ENCODE results near the gene KNTC1.

Gene KNTC1

GRCh38 chr12:122520676-122521075, 6.4 kb upstream of the KNTC1 start:
- Histone ChIP-seq H3K9ac (ENCODE audit: low read length) (no peak overlapping the region), H3K36me3 (ENCODE audit: control insufficient read depth, insufficient read depth, low read length) (peaks cover 10% of the 10 kb centered on the region), H3K27me3 (ENCODE audit: insufficient read depth, low read length, poor library complexity) (no peaks in the 10 kb centered on the region), H4K8ac (ENCODE audit: low read depth, low read length) (no peak overlapping the region), H3K4ac (ENCODE audit: low read depth, low read length) (no peak overlapping the region), H3K56ac (ENCODE audit: low read length) (no peak overlapping the region), H3K23ac (ENCODE audit: low read length) (no peak overlapping the region), H4K5ac (ENCODE audit: low read length) (no peak overlapping the region), H3K79me1 (ENCODE audit: low read length) (peaks cover 5% of the 10 kb centered on the region), H3K4me2 (ENCODE audit: low read length) (no peak overlapping the region), H2AK5ac (ENCODE audit: low read length) (no peak overlapping the region), H2BK120ac (ENCODE audit: low read depth, low read length) (no peak overlapping the region), H2BK5ac (ENCODE audit: low read length) (no peak overlapping the region), H3K18ac (ENCODE audit: low read length) (no peak overlapping the region), H3K4me3 (ENCODE audit: low read length) (no peak overlapping the region), H3K4me1 (ENCODE audit: control insufficient read depth, low read depth, low read length) (no peaks in the 10 kb centered on the region), H3K79me2 (ENCODE audit: control insufficient read depth, insufficient read depth, low read length) (peaks cover 57% of the 10 kb centered on the region), H2BK15ac (replicated peaks; ENCODE audit: low read depth) (no peak overlapping the region), H3K27ac (ENCODE audit: low read depth, low read length) (no peak overlapping the region)
- WGBS (ENCODE audit: extremely low coverage, insufficient coverage, low lambda C conversion rate): no CpG with 5 or more reads among the region's 4 CpGs
- DNase-seq: no peak

GRCh38 chr12:122523280-122523679, 3.8 kb upstream of the KNTC1 start:
- H2BK120ac ChIP-seq (ENCODE audit: low read depth, low read length): no peak overlapping the region
- H3K4me1 ChIP-seq (ENCODE audit: control insufficient read depth, low read depth, low read length): no peaks in the 10 kb centered on the region
- H3K4me3 ChIP-seq (ENCODE audit: low read length): no peak overlapping the region
- peak; percentile 39 for DNase-seq
- H3K9ac ChIP-seq (ENCODE audit: low read length): peak overlapping the region; percentile 58
- H3K23ac ChIP-seq (ENCODE audit: low read length): no peak overlapping the region
- H2BK5ac ChIP-seq (ENCODE audit: low read length): no peak overlapping the region
- peak overlapping the region; percentile 22 for H3K4me2 ChIP-seq (ENCODE audit: low read length)
- peak overlapping the region; percentile 69 for H3K56ac ChIP-seq (ENCODE audit: low read length)
- no peaks in the 10 kb centered on the region for H3K27me3 ChIP-seq (ENCODE audit: insufficient read depth, low read length, poor library complexity)
- H3K79me1 ChIP-seq (ENCODE audit: low read length): peaks cover 2% of the 10 kb centered on the region
- WGBS (ENCODE audit: extremely low coverage, insufficient coverage, low lambda C conversion rate): no CpG with 5 or more reads among the region's 8 CpGs
- H3K27ac ChIP-seq (ENCODE audit: low read depth, low read length): no peak overlapping the region
- no peak overlapping the region for H3K4ac ChIP-seq (ENCODE audit: low read depth, low read length)
- H3K36me3 ChIP-seq (ENCODE audit: control insufficient read depth, insufficient read depth, low read length): peaks cover 2% of the 10 kb centered on the region
- H4K5ac ChIP-seq (ENCODE audit: low read length): no peak overlapping the region
- H2AK5ac ChIP-seq (ENCODE audit: low read length): no peak overlapping the region
- H3K79me2 ChIP-seq (ENCODE audit: control insufficient read depth, insufficient read depth, low read length): peaks cover 69% of the 10 kb centered on the region
- no peak overlapping the region for H3K18ac ChIP-seq (ENCODE audit: low read length)
- no peak overlapping the region for H2BK15ac ChIP-seq (replicated peaks; ENCODE audit: low read depth)
- no peak overlapping the region for H4K8ac ChIP-seq (ENCODE audit: low read depth, low read length)

DNA sequence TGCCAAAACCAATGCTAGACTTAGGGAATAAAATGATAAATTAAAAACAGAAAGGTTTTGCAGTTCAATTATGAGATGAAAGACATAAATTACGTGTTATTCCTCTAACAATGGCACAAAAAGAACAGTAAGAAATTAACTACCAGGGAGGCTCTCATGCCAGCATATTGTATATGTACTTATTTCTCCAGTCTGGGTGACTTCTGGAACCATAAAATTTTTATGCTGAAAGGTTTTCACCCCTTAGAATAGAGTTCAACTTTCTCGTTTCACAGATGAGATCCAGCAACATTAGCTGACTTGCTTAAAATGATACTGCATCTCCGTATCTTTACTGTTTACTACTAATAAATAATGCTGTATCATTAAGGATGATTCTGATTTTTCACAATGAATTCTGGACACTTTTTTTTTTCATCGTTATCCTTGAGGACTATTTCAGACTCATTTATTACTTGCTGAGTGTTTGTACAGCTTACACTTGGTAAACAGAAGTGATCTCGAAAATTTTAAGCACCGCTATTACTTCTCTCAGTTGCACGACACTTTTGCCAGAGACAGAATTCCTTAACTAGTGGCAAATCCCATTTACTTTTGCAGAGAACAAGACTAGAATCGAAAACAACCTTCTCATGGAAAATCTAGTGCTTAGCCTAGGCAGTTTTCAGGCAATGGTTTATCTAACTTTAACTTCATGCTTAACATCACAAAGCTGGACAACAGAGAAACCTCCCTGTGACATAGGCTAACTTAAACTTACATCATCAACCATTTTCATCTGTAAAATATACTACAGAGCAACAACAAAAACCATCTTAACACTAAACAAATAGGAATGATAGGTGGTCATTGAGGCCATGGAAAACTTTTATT, 3.0 kb upstream of the KNTC1 start:
- no peak overlapping the region for H3K4ac ChIP-seq (ENCODE audit: low read depth, low read length)
- WGBS (ENCODE audit: extremely low coverage, insufficient coverage, low lambda C conversion rate): no CpG with 5 or more reads among the region's 8 CpGs

GRCh38 chr12:122527478-122527944, 462 bp downstream of the KNTC1 start:
- H3K27ac ChIP-seq (ENCODE audit: low read depth, low read length): peak overlapping the region; percentile 88

More for the DNA sequence above, 3.0 kb upstream of the KNTC1 start:
- Histone ChIP-seq H3K4me1 (ENCODE audit: control insufficient read depth, low read depth, low read length) (no peaks in the 10 kb centered on the region), H3K9ac (ENCODE audit: low read length) (peak overlapping the region; percentile 82), H3K36me3 (ENCODE audit: control insufficient read depth, insufficient read depth, low read length) (peaks cover 2% of the 10 kb centered on the region), H2BK120ac (ENCODE audit: low read depth, low read length) (no peak overlapping the region), H3K27me3 (ENCODE audit: insufficient read depth, low read length, poor library complexity) (no peaks in the 10 kb centered on the region), H3K27ac (ENCODE audit: low read depth, low read length) (no peak overlapping the region), H3K4me3 (ENCODE audit: low read length) (peak overlapping the region; percentile 29), H2BK5ac (ENCODE audit: low read length) (no peak overlapping the region), H2BK15ac (replicated peaks; ENCODE audit: low read depth) (no peak overlapping the region), H3K56ac (ENCODE audit: low read length) (peak overlapping the region; percentile 79), H3K79me2 (ENCODE audit: control insufficient read depth, insufficient read depth, low read length) (peaks cover 73% of the 10 kb centered on the region), H3K23ac (ENCODE audit: low read length) (no peak overlapping the region), H3K18ac (ENCODE audit: low read length) (no peak overlapping the region), H4K8ac (ENCODE audit: low read depth, low read length) (no peak overlapping the region), H3K79me1 (ENCODE audit: low read length) (peaks cover 2% of the 10 kb centered on the region), H2AK5ac (ENCODE audit: low read length) (no peak overlapping the region), H3K4me2 (ENCODE audit: low read length) (peak overlapping the region; percentile 78), H4K5ac (ENCODE audit: low read length) (no peak overlapping the region)
- no peak for DNase-seq

DNA sequence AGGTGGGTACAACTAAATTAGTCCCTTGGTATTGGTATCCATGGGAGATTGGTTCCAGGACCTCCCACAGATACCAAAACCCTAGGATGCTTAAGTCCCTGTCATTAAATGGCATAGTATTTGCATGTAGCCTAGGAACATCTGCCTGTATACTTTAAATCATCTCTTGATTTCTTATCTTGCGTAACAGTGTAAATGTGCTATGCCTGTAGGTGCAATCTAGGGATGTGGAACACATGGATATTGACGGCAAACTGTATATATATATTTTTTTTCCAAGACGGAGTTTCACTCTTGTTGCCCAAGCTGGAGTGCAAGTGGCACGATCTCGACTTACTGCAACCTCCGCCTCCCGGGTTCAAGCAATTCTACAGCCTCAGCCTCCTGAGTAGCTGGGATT, 1.5 kb downstream of the KNTC1 start:
- Histone ChIP-seq H4K5ac (ENCODE audit: low read length) (no peak overlapping the region), H3K4ac (ENCODE audit: low read depth, low read length) (no peak overlapping the region), H2AK5ac (ENCODE audit: low read length) (no peak overlapping the region), H3K4me3 (ENCODE audit: low read length) (no peak overlapping the region), H3K79me2 (ENCODE audit: control insufficient read depth, insufficient read depth, low read length) (peaks cover 52% of the 10 kb centered on the region), H3K9ac (ENCODE audit: low read length) (peak overlapping the region; percentile 98), H3K23ac (ENCODE audit: low read length) (no peak overlapping the region), H2BK5ac (ENCODE audit: low read length) (no peak overlapping the region), H2BK120ac (ENCODE audit: low read depth, low read length) (no peak overlapping the region), H3K79me1 (ENCODE audit: low read length) (peaks cover 4% of the 10 kb centered on the region), H2BK15ac (replicated peaks; ENCODE audit: low read depth) (no peak overlapping the region), H3K4me2 (ENCODE audit: low read length) (peak overlapping the region; percentile 2), H3K27ac (ENCODE audit: low read depth, low read length) (no peak overlapping the region), H3K4me1 (ENCODE audit: control insufficient read depth, low read depth, low read length) (no peaks in the 10 kb centered on the region), H4K8ac (ENCODE audit: low read depth, low read length) (no peak overlapping the region), H3K36me3 (ENCODE audit: control insufficient read depth, insufficient read depth, low read length) (no peaks in the 10 kb centered on the region), H3K56ac (ENCODE audit: low read length) (no peak overlapping the region), H3K18ac (ENCODE audit: low read length) (no peak overlapping the region), H3K27me3 (ENCODE audit: insufficient read depth, low read length, poor library complexity) (no peaks in the 10 kb centered on the region)
- no CpG with 5 or more reads among the region's 7 CpGs for WGBS (ENCODE audit: extremely low coverage, insufficient coverage, low lambda C conversion rate)
- no peak for DNase-seq

More at GRCh38 chr12:122527478-122527944, 462 bp downstream of the KNTC1 start:
- H3K36me3 ChIP-seq (ENCODE audit: control insufficient read depth, insufficient read depth, low read length): no peaks in the 10 kb centered on the region
- no peak overlapping the region for H3K23ac ChIP-seq (ENCODE audit: low read length)
- H4K5ac ChIP-seq (ENCODE audit: low read length): no peak overlapping the region
- H3K9ac ChIP-seq (ENCODE audit: low read length): peak overlapping the region; percentile 98
- H3K4me3 ChIP-seq (ENCODE audit: low read length): peak overlapping the region; percentile 93
- no peak overlapping the region for H2BK15ac ChIP-seq (replicated peaks; ENCODE audit: low read depth)
- peaks cover 62% of the 10 kb centered on the region for H3K79me2 ChIP-seq (ENCODE audit: control insufficient read depth, insufficient read depth, low read length)
- peak overlapping the region; percentile 61 for H2BK5ac ChIP-seq (ENCODE audit: low read length)
- H2BK120ac ChIP-seq (ENCODE audit: low read depth, low read length): no peak overlapping the region
- H3K27me3 ChIP-seq (ENCODE audit: insufficient read depth, low read length, poor library complexity): no peaks in the 10 kb centered on the region
- H3K18ac ChIP-seq (ENCODE audit: low read length): peak overlapping the region; percentile 73
- DNase-seq: peak; percentile 42
- peak overlapping the region; percentile 7 for H2AK5ac ChIP-seq (ENCODE audit: low read length)
- H3K79me1 ChIP-seq (ENCODE audit: low read length): peaks cover 4% of the 10 kb centered on the region
- H3K56ac ChIP-seq (ENCODE audit: low read length): peak overlapping the region; percentile 96
- H3K4me2 ChIP-seq (ENCODE audit: low read length): peak overlapping the region; percentile 73
- H4K8ac ChIP-seq (ENCODE audit: low read depth, low read length): no peak overlapping the region
- no CpG with 5 or more reads among the region's 21 CpGs for WGBS (ENCODE audit: extremely low coverage, insufficient coverage, low lambda C conversion rate)
- H3K4ac ChIP-seq (ENCODE audit: low read depth, low read length): peak overlapping the region; percentile 63
- H3K4me1 ChIP-seq (ENCODE audit: control insufficient read depth, low read depth, low read length): no peaks in the 10 kb centered on the region
